ENCODE measurements around the gene NUCB1. TPM values are rescaled to one million over a fixed set of nuclear protein-coding genes. Genes with fewer than 3 reads are reported as not detected.

The NUCB1 gene
- total RNA-seq, 1 experiment from 2014 or later = 125 TPM

- Histone ChIP-seq H2BK20ac (ENCODE audit: low read depth, low read length, poor library complexity, severe bottlenecking) (no peak overlapping the region), H3K27me3 (ENCODE audit: insufficient read depth, low read length) (no peaks in the 10 kb centered on the region), H4K91ac (ENCODE audit: insufficient read length, low read depth, low read length) (no peak overlapping the region), H3K79me1 (ENCODE audit: insufficient read depth, low read depth, low read length, poor library complexity, severe bottlenecking) (no peaks in the 10 kb centered on the region), H4K8ac (replicated peaks; ENCODE audit: insufficient read length, low read depth, low read length) (no peak overlapping the region), H3K9me3 (ENCODE audit: control insufficient read depth, low read depth, low read length) (no peaks in the 10 kb centered on the region), H2BK120ac (ENCODE audit: low read depth, low read length, poor library complexity, severe bottlenecking) (no peak overlapping the region), H2BK5ac (ENCODE audit: insufficient read length, low read length) (no peak overlapping the region), H3K23me2 (ENCODE audit: insufficient read length, low read depth, low read length, poor library complexity, severe bottlenecking) (peaks cover 14% of the 10 kb centered on the region), H4K20me1 (ENCODE audit: control insufficient read depth, insufficient read depth, insufficient read length) (peaks cover 3% of the 10 kb centered on the region), H3K56ac (ENCODE audit: insufficient read length, low read depth, low read length) (no peak overlapping the region), H2AK5ac (ENCODE audit: insufficient read length, low read length) (no peak overlapping the region), H4K5ac (ENCODE audit: insufficient read length, low read depth, low read length) (no peak overlapping the region), H3K27ac (ENCODE audit: insufficient read length, low read depth, low read length) (peak overlapping the region; percentile 50), H3K14ac (ENCODE audit: insufficient read depth, low read length) (peak overlapping the region; percentile 82; the same call in 1 of the 2 replicates), H3K9ac (ENCODE audit: extremely low read depth, insufficient read length, low read length) (peak overlapping the region; percentile 69), H2BK15ac (ENCODE audit: low read depth, low read length) (no peak overlapping the region; the same call in 1 of the 2 replicates), H3K4me2 (ENCODE audit: insufficient read depth, insufficient read length, low read length) (peak overlapping the region; percentile 46), H3T11ph (ENCODE audit: low read length) (no peak overlapping the region), H2BK12ac (ENCODE audit: insufficient read length, low read depth, low read length) (no peak overlapping the region), H3K4me1 (ENCODE audit: insufficient read depth, low read length) (no peaks in the 10 kb centered on the region; the same call in 1 of the 2 replicates), H2AFZ (ENCODE audit: low read length) (no peak overlapping the region), H3K79me2 (ENCODE audit: insufficient read depth, low read length) (no peaks in the 10 kb centered on the region), H3K4ac (ENCODE audit: low read depth, low read length) (no peak overlapping the region), H3K18ac (ENCODE audit: insufficient read length, low read depth, low read length) (peak overlapping the region; percentile 91), H3K23ac (ENCODE audit: insufficient read length, low read depth, low read length) (no peak overlapping the region)
- Mint-ChIP-seq H3K4me1 (peaks cover 30 to 45% of the 10 kb centered on the region in 2 experiments), H3K27me3 (ENCODE audit: low read depth) (peaks cover 2% of the 10 kb centered on the region; the same call in 1 of the 2 replicates), H3K36me3 (ENCODE audit: insufficient read depth in 1 of 3, low read depth in 3 of 3) (peaks cover 23 to 57% (median 47%) of the 10 kb centered on the region in 3 experiments; a peak in 6 of 7 replicates), H3K27ac (peak overlapping the region; percentile 97 to 98 (median 98)), H3K4me3 (peak overlapping the region; percentile 96 to 98), H3K9me3 (peaks cover 0 to 5% of the 10 kb centered on the region in 2 experiments; a peak in 2 of 5 replicates)
- TF ChIP-seq CTCF (conservative IDR thresholded peaks at IDR 0.05) = no peak
- whole genome bisulfite sequencing (ENCODE audit: extremely low coverage, insufficient read length, low lambda C conversion rate) = no CpG with 5 or more reads among the region's 19 CpGs
- no peak for DNase-seq
Measured at GRCh38 chr19:48964205-48965039, 64.3 kb downstream of the NUCB1 start.

Measured in H9 (cell line).